ENCODE measurements around the gene PDCD5. TPM values are rescaled to one million over a fixed set of nuclear protein-coding genes. Genes with fewer than 3 reads are reported as not detected.

Gene PDCD5
- total and polyA plus RNA-seq, 8 donors = 24.8 to 80.8 (median 39.9) TPM

- Histone ChIP-seq H3K27me3 (no peaks in the 10 kb centered on the region), H3K4me1 (no peaks in the 10 kb centered on the region), H3K9me3 (no peaks in the 10 kb centered on the region), H3K36me3 (peaks cover 0 to 14% (median 0%) of the 10 kb centered on the region in 3 donors), H3K27ac (no peak overlapping the region), H3K4me3 (no peak overlapping the region)
- FAIRE-seq (no peak), DNase-seq (no peak), ATAC-seq (no peak)
- TF ChIP-seq, protein P1, sequence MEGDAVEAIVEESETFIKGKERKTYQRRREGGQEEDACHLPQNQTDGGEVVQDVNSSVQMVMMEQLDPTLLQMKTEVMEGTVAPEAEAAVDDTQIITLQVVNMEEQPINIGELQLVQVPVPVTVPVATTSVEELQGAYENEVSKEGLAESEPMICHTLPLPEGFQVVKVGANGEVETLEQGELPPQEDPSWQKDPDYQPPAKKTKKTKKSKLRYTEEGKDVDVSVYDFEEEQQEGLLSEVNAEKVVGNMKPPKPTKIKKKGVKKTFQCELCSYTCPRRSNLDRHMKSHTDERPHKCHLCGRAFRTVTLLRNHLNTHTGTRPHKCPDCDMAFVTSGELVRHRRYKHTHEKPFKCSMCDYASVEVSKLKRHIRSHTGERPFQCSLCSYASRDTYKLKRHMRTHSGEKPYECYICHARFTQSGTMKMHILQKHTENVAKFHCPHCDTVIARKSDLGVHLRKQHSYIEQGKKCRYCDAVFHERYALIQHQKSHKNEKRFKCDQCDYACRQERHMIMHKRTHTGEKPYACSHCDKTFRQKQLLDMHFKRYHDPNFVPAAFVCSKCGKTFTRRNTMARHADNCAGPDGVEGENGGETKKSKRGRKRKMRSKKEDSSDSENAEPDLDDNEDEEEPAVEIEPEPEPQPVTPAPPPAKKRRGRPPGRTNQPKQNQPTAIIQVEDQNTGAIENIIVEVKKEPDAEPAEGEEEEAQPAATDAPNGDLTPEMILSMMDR (IDR thresholded peaks at IDR 0.05) = no peak
- 92 to 98% methylated on average over 6 of the region's 6 CpGs for WGBS, 2 donors
- intact Hi-C loops (cut with DNase I) = no loop called here
These were observed 14.5 kb downstream of the PDCD5 start for GRCh38 chr19:32595491-32595890.

- intact Hi-C loops (cut with DNase I) = no loop called here
- 91 to 92% methylated on average over 11 of the region's 11 CpGs for WGBS, 2 donors
- H3K4me1 ChIP-seq = no peaks in the 10 kb centered on the region
- DNase-seq = no peak
- no peak for ATAC-seq
- no peak for FAIRE-seq
- TF ChIP-seq, protein P1 (IDR thresholded peaks at IDR 0.05) = no peak
- H3K9me3 ChIP-seq = no peaks in the 10 kb centered on the region
- H3K4me3 ChIP-seq = no peak overlapping the region
- H3K27ac ChIP-seq = no peak overlapping the region
- H3K27me3 ChIP-seq = no peaks in the 10 kb centered on the region
- H3K36me3 ChIP-seq = peaks cover 0 to 17% (median 0%) of the 10 kb centered on the region in 3 donors
These were observed 17.0 kb downstream of the PDCD5 start for GRCh38 chr19:32598022-32598421.

DNA sequence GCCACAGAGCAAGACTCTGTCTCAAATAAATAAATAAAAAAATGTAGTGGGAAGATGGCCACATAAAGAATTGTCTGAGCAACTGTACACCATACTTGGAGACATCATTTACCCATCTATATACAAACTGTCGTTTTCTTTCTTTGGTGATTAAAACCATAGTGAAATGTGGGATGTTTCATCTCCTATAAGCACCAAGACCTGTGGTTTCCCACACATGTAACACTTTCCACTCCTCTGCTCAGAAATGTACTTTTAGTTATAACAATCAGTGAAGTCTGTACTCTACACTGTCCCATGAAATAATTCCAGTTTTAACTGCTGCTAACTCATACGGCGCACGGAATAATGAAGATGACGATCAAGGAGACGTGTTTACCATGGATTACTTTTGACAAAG lies 18.3 kb downstream of the PDCD5 start:
- FAIRE-seq (no peak), DNase-seq (no peak), ATAC-seq (no peak)
- Histone ChIP-seq H3K27me3 (no peaks in the 10 kb centered on the region), H3K4me1 (no peaks in the 10 kb centered on the region), H3K4me3 (no peak overlapping the region), H3K27ac (no peak overlapping the region), H3K9me3 (no peaks in the 10 kb centered on the region), H3K36me3 (peaks cover 0 to 28% (median 3%) of the 10 kb centered on the region in 3 donors)
- intact Hi-C loops (cut with DNase I) = no loop called here
- TF ChIP-seq, protein P1 (IDR thresholded peaks at IDR 0.05) = no peak
- WGBS, 2 donors = 81 to 82% methylated on average over 6 of the region's 6 CpGs

DNA sequence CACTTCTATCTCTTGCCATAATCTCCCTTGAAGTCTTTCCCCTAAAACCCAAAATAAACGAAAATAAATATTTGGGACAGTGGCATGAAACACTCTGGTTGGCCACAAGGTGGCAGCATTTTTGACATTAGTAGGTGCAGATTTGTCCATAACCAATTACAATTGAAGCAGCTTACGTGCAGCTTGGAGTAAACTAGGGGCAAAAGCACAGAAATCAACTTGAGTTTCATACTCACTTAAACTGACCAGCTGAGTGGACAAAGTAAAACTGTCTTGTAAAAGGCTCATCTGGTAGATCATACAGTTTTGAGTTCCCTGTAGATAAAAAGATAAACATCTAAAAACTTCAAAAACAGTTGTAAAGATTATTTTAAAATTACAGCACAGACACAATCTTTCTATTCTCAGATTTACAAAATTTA lies 18.8 kb downstream of the PDCD5 start:
- peaks cover 0 to 33% (median 3%) of the 10 kb centered on the region in 3 donors for H3K36me3 ChIP-seq
- peak; percentile 58 to 81 (median 77) for ATAC-seq

GRCh38 chr19:32603961-32604360 lies 23.0 kb downstream of the PDCD5 start:
- Histone ChIP-seq H3K4me1 (no peaks in the 10 kb centered on the region), H3K36me3 (peaks cover 0 to 41% (median 3%) of the 10 kb centered on the region in 3 donors), H3K4me3 (no peak overlapping the region), H3K27me3 (no peaks in the 10 kb centered on the region), H3K9me3 (no peaks in the 10 kb centered on the region), H3K27ac (no peak overlapping the region)
- DNase-seq (no peak), FAIRE-seq (no peak), ATAC-seq (no peak)
- TF ChIP-seq, protein P1 (IDR thresholded peaks at IDR 0.05) = no peak
- WGBS, 2 donors = 96 to 97% methylated on average over 14 of the region's 14 CpGs
- intact Hi-C loops (cut with DNase I) = no loop called here

More for the DNA sequence above, 18.8 kb downstream of the PDCD5 start:
- no peaks in the 10 kb centered on the region for H3K27me3 ChIP-seq
- intact Hi-C loops (cut with DNase I) = no loop called here
- DNase-seq = peak in 1 of 6 donors; percentile 33
- peak; percentile 34 for FAIRE-seq
- TF ChIP-seq, protein P1 (IDR thresholded peaks at IDR 0.05) = peak; percentile 73 to 84 (median 80)
- no peak overlapping the region for H3K4me3 ChIP-seq
- H3K27ac ChIP-seq = no peak overlapping the region
- WGBS, 2 donors = 14% methylated on average over 2 of the region's 2 CpGs
- H3K9me3 ChIP-seq = no peaks in the 10 kb centered on the region
- H3K4me1 ChIP-seq = no peaks in the 10 kb centered on the region

Data from pancreas (tissue), 10 donors.